Measurements from ENCODE around the gene SPPL2B. TPM values are rescaled to one million over a fixed set of nuclear protein-coding genes. Genes with fewer than 3 reads are reported as not detected.

The SPPL2B gene
- total RNA-seq, 4 donors from 2014 or later: 149 to 367 (median 242) TPM

- no peaks in the 10 kb centered on the region for H3K9me3 ChIP-seq
- H3K4me1 ChIP-seq: peaks cover 47 to 68% (median 65%) of the 10 kb centered on the region in 4 donors
- no peak for DNase-seq
- no peaks in the 10 kb centered on the region for H3K27me3 ChIP-seq
- in situ Hi-C loops (cut with MboI; ENCODE audit: low pct_ligation_motif_present in 1 of 4, low pct_unique_long_range_greater_than_20kb in 1 of 4, low sequenced_read_pairs in 3 of 4): no loop called here
- H3K27ac ChIP-seq: peak overlapping the region; percentile 88 to 94 (median 90)
- peak overlapping the region in 3 of 4 donors; percentile 76 to 94 (median 82) for H3K4me3 ChIP-seq
- no peaks in the 10 kb centered on the region for H3K36me3 ChIP-seq
- TF ChIP-seq POLR2A (IDR thresholded peaks at IDR 0.05) (no peak), EP300 (IDR thresholded peaks at IDR 0.05; ENCODE audit: low read depth) (no peak), POLR2AphosphoS5 (IDR thresholded peaks at IDR 0.05) (no peak), CTCF (IDR thresholded peaks at IDR 0.05) (no peak)
- WGBS, 2 donors (ENCODE audit: low coverage in 1 of 2): 30 to 34% methylated on average over 10 to 13 of the region's 13 CpGs
- intact Hi-C loops (cut with DNase I; ENCODE audit: low total_unique reads): loop anchor here (10.0 kb wide), 1 partner anchor 175 kb away; the partner anchor contains the start of gene AP3D1
Measured at GRCh38 chr19:2329501-2329916, 1.0 kb downstream of the SPPL2B start.

GRCh38 chr19:2330255-2330631 lies 1.8 kb downstream of the SPPL2B start:
- no peaks in the 10 kb centered on the region for H3K9me3 ChIP-seq
- H3K4me1 ChIP-seq: peaks cover 47 to 70% (median 65%) of the 10 kb centered on the region in 4 donors
- in situ Hi-C loops (cut with MboI; ENCODE audit: low pct_ligation_motif_present in 1 of 4, low pct_unique_long_range_greater_than_20kb in 1 of 4, low sequenced_read_pairs in 3 of 4) (no loop called here), intact Hi-C loops (cut with DNase I; ENCODE audit: low total_unique reads) (no loop called here)
- peak overlapping the region in 1 of 4 donors; percentile 94 for H3K4me3 ChIP-seq
- no peaks in the 10 kb centered on the region for H3K27me3 ChIP-seq
- no peak for TF ChIP-seq EP300 (IDR thresholded peaks at IDR 0.05; ENCODE audit: low read depth)
- no peak for TF ChIP-seq POLR2A (IDR thresholded peaks at IDR 0.05)
- no peak for TF ChIP-seq POLR2AphosphoS5 (IDR thresholded peaks at IDR 0.05)
- no peak for TF ChIP-seq CTCF (IDR thresholded peaks at IDR 0.05)
- peak overlapping the region; percentile 88 to 94 (median 90) for H3K27ac ChIP-seq
- H3K36me3 ChIP-seq: no peaks in the 10 kb centered on the region
- 60% methylated on average over 10 of the region's 10 CpGs; no CpG with 5 or more reads in 1 of the 2 donors for WGBS, 2 donors (ENCODE audit: low coverage in 1 of 2)
- DNase-seq: no peak

GRCh38 chr19:2330632-2331284 lies 2.3 kb downstream of the SPPL2B start:
- Histone ChIP-seq H3K27ac (peak overlapping the region; percentile 88 to 94 (median 90)), H3K27me3 (no peaks in the 10 kb centered on the region), H3K9me3 (no peaks in the 10 kb centered on the region), H3K4me1 (peaks cover 47 to 70% (median 65%) of the 10 kb centered on the region in 4 donors), H3K36me3 (no peaks in the 10 kb centered on the region), H3K4me3 (peak overlapping the region in 1 of 4 donors; percentile 94)
- 45% methylated on average over 20 of the region's 20 CpGs; no CpG with 5 or more reads in 1 of the 2 donors for whole genome bisulfite sequencing, 2 donors (ENCODE audit: low coverage in 1 of 2)
- intact Hi-C loops (cut with DNase I; ENCODE audit: low total_unique reads) (no loop called here), in situ Hi-C loops (cut with MboI; ENCODE audit: low pct_ligation_motif_present in 1 of 4, low pct_unique_long_range_greater_than_20kb in 1 of 4, low sequenced_read_pairs in 3 of 4) (no loop called here)
- peak; percentile 94 for TF ChIP-seq POLR2A (IDR thresholded peaks at IDR 0.05)
- peak; percentile 86 to 97 (median 93) for TF ChIP-seq POLR2AphosphoS5 (IDR thresholded peaks at IDR 0.05)
- TF ChIP-seq EP300 (IDR thresholded peaks at IDR 0.05; ENCODE audit: low read depth): peak; percentile 46
- no peak for TF ChIP-seq CTCF (IDR thresholded peaks at IDR 0.05)
- peak; percentile 93 for DNase-seq

GRCh38 chr19:2331601-2332246 lies 3.2 kb downstream of the SPPL2B start:
- Histone ChIP-seq H3K4me3 (peak overlapping the region in 1 of 4 donors; percentile 27), H3K36me3 (no peaks in the 10 kb centered on the region), H3K4me1 (peaks cover 44 to 70% (median 61%) of the 10 kb centered on the region in 4 donors), H3K9me3 (no peaks in the 10 kb centered on the region), H3K27me3 (no peaks in the 10 kb centered on the region), H3K27ac (peak overlapping the region; percentile 88 to 94 (median 90))
- DNase-seq: no peak
- TF ChIP-seq EP300 (IDR thresholded peaks at IDR 0.05; ENCODE audit: low read depth): no peak
- no peak for TF ChIP-seq POLR2A (IDR thresholded peaks at IDR 0.05)
- WGBS, 2 donors (ENCODE audit: low coverage in 1 of 2): 58% methylated on average over 12 of the region's 12 CpGs; no CpG with 5 or more reads in 1 of the 2 donors
- intact Hi-C loops (cut with DNase I; ENCODE audit: low total_unique reads): no loop called here
- in situ Hi-C loops (cut with MboI; ENCODE audit: low pct_ligation_motif_present in 1 of 4, low pct_unique_long_range_greater_than_20kb in 1 of 4, low sequenced_read_pairs in 3 of 4): no loop called here
